GM18517 (cell line): ENCODE data around the gene APOL6.
"Not testable (repeated sequence)": the region's sequence is repeated elsewhere in the genome, so short reads cannot be mapped to it uniquely, and the experiment has no call there.

Experiments
- ATAC-seq: cut with Tn5 transposase; IDR thresholded peaks from one replicate; pipeline ENCODE4 v1.9.1; 2021; ENCODE audit warnings: mild to moderate bottlenecking, moderate library complexity; ENCODE audit not compliant: unreplicated experiment

APOL6 gene

GRCh38 chr22:35674335-35674734 lies 26.1 kb downstream of the APOL6 start:
- ATAC-seq = no peak

DNA sequence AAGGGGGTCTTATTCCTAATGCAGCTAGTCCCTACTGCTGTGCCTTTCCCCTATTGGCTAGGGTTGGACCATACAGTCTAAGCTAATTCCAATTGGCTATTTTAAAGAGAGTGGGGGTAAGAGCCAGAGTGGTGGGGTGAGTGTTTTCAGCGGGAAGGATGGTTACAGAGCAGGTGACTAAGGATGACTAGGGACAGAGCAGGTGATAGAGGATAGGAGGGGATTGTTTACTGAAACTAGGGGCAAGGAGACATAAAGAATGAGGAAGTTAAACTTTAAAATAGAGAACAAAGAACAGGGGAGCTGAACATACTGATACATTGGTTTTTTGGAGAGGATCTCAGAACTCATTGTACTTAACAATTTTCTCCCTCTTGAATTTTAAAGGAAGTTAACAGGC lies 27.8 kb downstream of the APOL6 start:
- not testable (repeated sequence) for ATAC-seq

GRCh38 chr22:35677460-35678187 lies 29.4 kb downstream of the APOL6 start:
- no peak for ATAC-seq

DNA sequence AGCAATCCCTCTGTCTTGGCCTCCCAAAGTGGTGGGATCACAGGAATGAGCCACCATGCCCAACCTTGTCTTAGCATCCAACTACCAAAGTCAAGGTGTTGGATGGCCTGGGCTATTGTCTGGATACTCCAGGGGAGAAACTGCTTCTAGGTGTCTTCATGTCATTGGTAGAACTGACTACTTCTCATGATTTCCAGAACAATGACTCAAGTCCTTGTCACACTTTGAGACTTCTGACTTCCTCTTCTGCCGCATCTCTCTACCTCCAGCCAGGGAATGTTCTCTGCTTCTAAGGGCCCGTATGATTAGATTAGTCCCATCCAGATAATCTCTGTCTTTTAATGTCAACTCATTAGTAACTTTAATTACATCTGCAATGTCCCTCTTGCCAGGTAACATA lies 30.6 kb downstream of the APOL6 start:
- no peak for ATAC-seq

DNA sequence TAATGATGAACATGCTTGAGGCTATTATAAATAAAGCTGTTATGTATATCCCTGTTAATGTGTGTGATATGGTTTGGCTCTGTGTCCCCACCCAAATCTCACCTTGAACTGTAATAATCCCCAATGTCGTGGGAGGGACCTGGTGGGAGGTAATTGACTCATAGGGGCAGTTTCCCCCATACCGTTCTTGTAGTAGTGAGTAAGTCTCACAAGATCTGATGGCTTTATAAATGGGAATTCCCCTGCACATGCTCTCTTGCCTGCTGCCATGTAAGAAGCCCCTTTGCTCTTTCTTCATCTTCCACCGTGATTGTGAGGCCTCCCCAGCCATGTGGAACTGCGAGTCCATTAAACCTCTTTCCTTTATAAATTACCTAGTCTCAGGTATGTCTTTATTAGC lies 31.2 kb downstream of the APOL6 start:
- ATAC-seq = not testable (repeated sequence)

DNA sequence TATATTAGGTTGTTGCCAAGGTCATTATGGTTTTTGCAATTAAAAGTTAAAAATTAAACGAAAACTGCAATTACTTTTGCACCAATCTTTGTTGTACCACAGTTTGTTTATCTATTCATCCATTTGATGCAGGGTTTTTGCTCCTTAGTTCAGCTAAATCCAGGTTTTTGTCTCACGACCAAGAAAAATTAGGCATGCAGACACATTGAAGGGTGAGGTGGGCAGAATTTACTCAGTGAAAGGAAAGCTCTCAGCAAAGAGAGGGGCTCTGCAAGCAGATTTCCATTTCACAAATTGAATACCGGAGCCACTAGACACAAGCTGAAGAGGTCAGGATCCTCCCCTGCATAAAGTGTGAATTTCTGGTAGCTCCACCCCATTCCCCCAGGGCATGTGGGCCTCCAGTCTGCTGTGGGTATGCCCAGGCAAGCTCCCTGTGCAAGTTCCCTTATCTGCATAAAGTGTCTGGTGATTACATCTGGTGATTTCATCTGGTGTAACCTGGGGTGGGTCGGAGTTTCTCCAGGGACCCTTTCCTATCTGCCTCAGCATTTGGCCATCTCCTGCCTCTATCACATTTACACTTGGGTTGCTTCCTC lies 33.3 kb downstream of the APOL6 start:
- no peak for ATAC-seq

DNA sequence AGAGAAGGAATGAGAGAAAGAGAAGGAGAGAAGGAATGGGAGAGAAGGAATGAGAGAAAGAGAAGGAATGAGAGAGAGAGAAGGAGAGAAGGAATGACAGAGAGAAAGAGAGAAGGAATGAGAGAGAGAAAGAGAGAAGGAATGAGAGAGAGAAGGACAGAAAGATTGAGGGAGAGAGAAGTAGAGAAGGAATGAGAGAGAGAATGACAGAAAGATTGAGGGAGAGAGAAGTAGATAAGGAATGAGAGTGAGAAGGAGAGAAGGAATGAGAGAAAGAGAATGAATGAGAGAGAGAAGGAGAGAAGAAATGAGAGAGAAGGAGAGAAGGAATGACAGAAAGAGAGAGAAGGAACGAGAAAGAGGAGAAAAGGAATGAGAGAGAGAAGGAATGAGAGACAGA lies 35.3 kb downstream of the APOL6 start:
- ATAC-seq = no peak

GRCh38 chr22:35684270-35684700 lies 36.0 kb downstream of the APOL6 start:
- ATAC-seq = no peak

- ATAC-seq = no peak
Observed at GRCh38 chr22:35684732-35685131, 36.5 kb downstream of the APOL6 start.

DNA sequence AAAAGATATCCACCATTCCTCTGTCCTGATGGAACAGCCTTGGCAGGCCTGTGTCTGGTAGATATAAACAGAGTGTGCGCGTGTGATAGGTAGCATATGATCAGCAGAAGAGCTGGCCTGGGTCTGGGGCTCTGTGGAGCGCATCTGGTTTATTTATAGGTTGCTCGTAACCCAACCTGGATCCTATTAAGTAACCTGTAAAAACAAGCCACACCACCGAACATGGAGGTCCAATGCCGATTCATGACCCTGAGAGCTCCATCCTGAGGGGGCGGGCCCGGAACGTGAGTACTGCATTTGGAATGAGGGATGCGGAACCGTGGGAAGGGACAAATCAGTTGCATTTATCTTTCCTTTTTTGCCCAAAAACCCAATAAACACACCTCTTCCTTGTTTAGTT lies 37.5 kb downstream of the APOL6 start:
- no peak for ATAC-seq

DNA sequence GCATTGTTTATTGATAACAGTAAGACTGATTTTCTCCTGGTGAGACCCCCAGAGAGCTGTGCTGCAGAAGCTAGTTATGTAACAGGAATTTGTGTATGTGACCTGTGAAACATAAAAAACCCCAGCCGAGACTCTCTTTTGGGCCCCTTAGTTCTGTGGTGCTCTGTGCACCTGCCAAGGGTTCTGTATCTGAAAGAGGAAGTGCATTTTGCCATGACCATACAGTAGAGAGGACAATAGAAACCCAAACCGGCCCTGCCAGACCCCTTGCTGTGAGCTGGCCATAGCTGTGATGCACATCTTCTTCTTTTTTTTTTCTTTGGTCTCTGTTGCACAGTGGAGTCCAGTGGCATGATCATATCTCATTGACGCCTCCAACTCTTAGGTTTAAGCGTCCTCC lies 38.1 kb downstream of the APOL6 start:
- no peak for ATAC-seq

- no peak for ATAC-seq
Observed at GRCh38 chr22:35687461-35687860, 39.2 kb downstream of the APOL6 start.

- no peak for ATAC-seq
Observed at GRCh38 chr22:35688913-35689675, 40.8 kb downstream of the APOL6 start.

DNA sequence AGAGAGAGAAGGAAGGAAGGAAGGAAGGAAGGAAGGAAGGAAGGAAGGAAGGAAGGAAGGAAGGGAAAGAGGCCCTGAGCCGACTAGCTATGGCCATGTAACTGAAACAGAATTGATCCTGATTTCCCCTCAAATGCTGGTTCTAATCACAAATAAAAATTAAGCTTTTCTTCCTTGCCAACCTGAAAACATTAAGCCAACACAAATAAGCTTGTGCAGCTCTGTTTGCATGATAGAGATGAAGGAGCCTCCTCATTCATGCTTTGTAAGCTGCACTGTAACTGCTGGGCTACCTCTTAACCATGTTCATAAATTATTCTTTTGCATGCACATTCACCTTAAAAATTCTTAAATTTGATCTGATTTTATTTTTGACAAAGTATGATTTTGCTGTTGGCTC lies 41.8 kb downstream of the APOL6 start:
- no peak for ATAC-seq

- no peak for ATAC-seq
Observed at GRCh38 chr22:35695202-35695601, 47.0 kb downstream of the APOL6 start.

- no peak for ATAC-seq
Observed at GRCh38 chr22:35697142-35697541, 48.9 kb downstream of the APOL6 start.

DNA sequence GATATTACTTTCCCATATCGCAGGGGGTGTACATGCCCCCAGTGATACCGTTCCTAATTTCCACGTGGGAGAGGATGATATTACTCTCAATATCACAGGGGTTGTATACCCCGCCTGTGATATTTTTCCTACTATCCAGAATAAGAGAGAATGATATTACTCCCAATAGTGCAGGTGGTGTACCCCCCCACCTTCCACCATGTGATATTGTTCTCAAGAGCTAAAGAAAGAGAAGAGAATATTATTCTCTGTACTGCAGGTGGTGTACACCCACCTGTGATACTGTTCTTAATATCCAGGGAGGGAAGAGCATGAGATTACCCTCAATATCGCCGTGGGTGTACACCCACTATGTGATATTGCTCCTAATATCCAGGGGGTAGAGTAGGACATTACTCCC lies 51.6 kb downstream of the APOL6 start:
- ATAC-seq = not testable (repeated sequence)

DNA sequence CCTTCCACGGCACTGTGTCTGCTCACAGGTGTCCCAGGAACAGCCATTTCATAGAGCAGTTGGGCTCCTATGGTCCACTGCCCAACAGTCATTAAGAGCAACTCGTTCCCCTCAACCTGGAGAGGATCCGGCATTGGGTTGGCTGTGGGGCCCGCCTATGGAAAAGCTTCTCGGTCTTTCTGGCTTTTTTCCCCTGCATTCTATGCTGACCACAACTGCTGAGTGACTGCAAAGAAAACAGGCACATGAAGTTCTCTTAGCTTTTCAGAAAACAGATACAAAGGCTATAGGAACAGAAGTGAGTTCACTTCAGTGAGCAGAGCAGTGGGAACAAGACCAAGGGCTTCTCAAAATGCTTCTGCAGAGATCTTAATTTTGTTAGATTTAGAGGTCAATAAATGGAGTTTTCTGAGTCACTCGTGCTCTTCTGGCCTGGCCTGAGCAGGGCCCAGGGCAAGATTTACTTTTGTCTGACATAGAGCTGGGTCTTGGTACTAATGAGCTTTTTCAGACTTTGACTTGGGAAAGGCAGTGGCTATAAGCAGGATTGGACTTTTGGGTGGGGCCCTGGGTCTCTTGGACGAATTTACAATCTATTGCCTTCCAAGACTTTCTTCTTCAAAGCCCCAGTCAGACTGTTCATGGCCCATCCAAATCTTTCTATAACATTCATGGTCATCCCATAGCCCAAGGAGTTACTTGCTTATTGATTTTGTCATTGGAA lies 55.8 kb downstream of the APOL6 start:
- ATAC-seq = no peak

- ATAC-seq = no peak
Observed at GRCh38 chr22:35705141-35705540, 56.9 kb downstream of the APOL6 start.

DNA sequence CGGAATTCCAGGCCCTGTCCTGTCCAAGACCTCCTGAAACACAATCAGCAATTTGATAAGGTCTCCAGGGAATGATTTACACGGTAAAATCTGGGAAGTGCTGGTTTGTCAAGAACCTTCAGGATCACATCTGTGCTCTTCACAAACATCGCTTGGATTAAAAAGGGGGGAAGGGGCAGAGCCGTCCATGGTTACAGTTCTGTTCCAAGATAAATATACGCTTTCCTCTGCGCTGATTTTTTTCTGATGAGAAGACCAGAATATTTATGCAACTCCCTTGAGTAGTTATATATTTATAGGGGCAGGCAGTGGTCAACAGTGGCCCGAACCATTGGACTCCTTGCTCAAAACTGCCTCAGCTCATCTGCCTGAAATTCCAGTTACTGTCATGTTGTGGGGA lies 60.2 kb downstream of the APOL6 start:
- ATAC-seq = no peak

DNA sequence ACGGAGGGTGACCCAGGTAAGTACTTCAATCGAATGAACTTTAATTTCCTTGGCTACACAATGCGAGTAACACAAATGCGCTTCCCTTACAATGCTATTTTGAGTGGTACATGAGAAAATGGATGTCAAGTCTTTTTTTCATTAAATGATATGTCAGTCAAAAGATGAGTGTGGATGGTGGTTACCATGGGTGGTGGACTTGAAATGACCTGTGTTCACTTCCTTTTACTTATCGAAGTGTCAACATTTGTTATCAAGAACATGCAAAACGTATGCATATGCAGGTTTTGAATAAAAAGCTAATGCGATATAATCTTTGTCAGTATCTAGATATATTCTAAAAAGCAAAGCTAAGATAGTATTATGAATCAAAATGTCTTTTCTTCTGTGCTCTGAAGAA lies 60.7 kb downstream of the APOL6 start:
- no peak for ATAC-seq
